Hindlimb muscle (tissue), 1 donor: ENCODE data around the gene FEN1. TPM values are rescaled to one million over a fixed set of nuclear protein-coding genes. Genes with fewer than 3 reads are reported as not detected.
A peak's percentile ranks its signal among the peaks of the same experiment; 100 is the strongest.

Experiments
- DNase-seq: peaks from one replicate; pipeline ENCODE4 v3.0.0-alpha.2; 2013
- polyA plus RNA-seq: library from polyadenylated mRNA; unstranded; fragments of 120-200 nt; gene quantifications from one replicate; pipeline ENCODE4 v1.2.1, GENCODE V29; 2013; ENCODE audit not compliant: insufficient read length

Gene FEN1
- polyA plus RNA-seq, 1 donor, result 14.3 TPM

- no peak for DNase-seq
Observed at GRCh38 chr11:61775606-61776554, 16.8 kb upstream of the FEN1 start.

GRCh38 chr11:61776561-61777075, 16.1 kb upstream of the FEN1 start:
- no peak for DNase-seq

GRCh38 chr11:61777234-61778090, 15.2 kb upstream of the FEN1 start:
- DNase-seq, result no peak

GRCh38 chr11:61778357-61778886, 14.3 kb upstream of the FEN1 start:
- DNase-seq, result no peak

GRCh38 chr11:61778920-61779650, 13.6 kb upstream of the FEN1 start:
- DNase-seq, result no peak

- no peak for DNase-seq
Observed at GRCh38 chr11:61779666-61780525, 12.8 kb upstream of the FEN1 start.

- DNase-seq, result no peak
Observed at GRCh38 chr11:61780581-61781162, 12.0 kb upstream of the FEN1 start.

GRCh38 chr11:61781585-61781984, 11.1 kb upstream of the FEN1 start:
- DNase-seq, result no peak

GRCh38 chr11:61782299-61782698, 10.4 kb upstream of the FEN1 start:
- DNase-seq, result no peak

GRCh38 chr11:61782841-61783240, 9.9 kb upstream of the FEN1 start:
- no peak for DNase-seq

GRCh38 chr11:61783717-61784505, 8.8 kb upstream of the FEN1 start:
- DNase-seq, result no peak

- DNase-seq, result no peak
Observed at GRCh38 chr11:61784506-61784805, 8.3 kb upstream of the FEN1 start.

GRCh38 chr11:61785837-61786402, 6.8 kb upstream of the FEN1 start:
- no peak for DNase-seq

GRCh38 chr11:61787928-61788491, 4.7 kb upstream of the FEN1 start:
- DNase-seq, result no peak

GRCh38 chr11:61791737-61792309, 888 bp upstream of the FEN1 start:
- DNase-seq, result peak; percentile 85

GRCh38 chr11:61793083-61793828, 545 bp downstream of the FEN1 start:
- DNase-seq, result no peak

- no peak for DNase-seq
Observed at GRCh38 chr11:61793829-61794204, 1.1 kb downstream of the FEN1 start.

- no peak for DNase-seq
Observed at GRCh38 chr11:61794579-61794978, 1.9 kb downstream of the FEN1 start.
